H9 (cell line): ENCODE measurements around the gene F2R. TPM values are rescaled to one million over a fixed set of nuclear protein-coding genes. Genes with fewer than 3 reads are reported as not detected.

ENCODE experiments used
- DNase-seq: peaks from one replicate; pipeline ENCODE4 v3.0.0-alpha.2; 2017
- H2AFZ ChIP-seq: one replicate; pipeline ENCODE4 v1.6.1; 2013; ENCODE audit warnings: mild to moderate bottlenecking, low read length, control low read depth, moderate library complexity
- H2AK5ac ChIP-seq: 2 replicates; pipeline ENCODE4 v1.6.1; 2013; ENCODE audit warnings: low read length, control low read depth, mixed read lengths; ENCODE audit not compliant: insufficient read length
- H2BK120ac ChIP-seq: one replicate; pipeline ENCODE4 v1.6.1; 2013; ENCODE audit warnings: low read depth, mild to moderate bottlenecking, low read length, control low read depth, inconsistent platforms; ENCODE audit not compliant: poor library complexity, severe bottlenecking
- H2BK12ac ChIP-seq: 2 replicates; pipeline ENCODE4 v1.6.1; 2013; ENCODE audit warnings: low read length, control low read depth, mixed read lengths, low read depth; ENCODE audit not compliant: insufficient read length
- H2BK15ac ChIP-seq: 2 replicates; pipeline ENCODE4 v1.6.1; 2013; ENCODE audit warnings: low read depth, low read length, control low read depth
- H2BK20ac ChIP-seq: one replicate; pipeline ENCODE4 v1.6.1; 2013; ENCODE audit warnings: low read depth, mild to moderate bottlenecking, low read length, control low read depth, inconsistent platforms; ENCODE audit not compliant: poor library complexity, severe bottlenecking
- H2BK5ac ChIP-seq: 2 replicates; pipeline ENCODE4 v1.6.1; 2013; ENCODE audit warnings: low read length, control low read depth, mixed read lengths; ENCODE audit not compliant: insufficient read length
- H3K14ac ChIP-seq: 2 replicates; pipeline ENCODE4 v1.6.1; 2013; ENCODE audit warnings: low read length, control low read depth; ENCODE audit not compliant: insufficient read depth
- H3K18ac ChIP-seq: 2 replicates; pipeline ENCODE4 v1.6.1; 2013; ENCODE audit warnings: low read depth, mild to moderate bottlenecking, mixed read lengths, low read length, control low read depth; ENCODE audit not compliant: insufficient read length
- H3K23ac ChIP-seq: 2 replicates; pipeline ENCODE4 v1.6.1; 2013; ENCODE audit warnings: low read length, control low read depth, mixed read lengths, low read depth; ENCODE audit not compliant: insufficient read length
- H3K23me2 ChIP-seq: 2 replicates; pipeline ENCODE4 v1.6.1; 2013; ENCODE audit warnings: low read depth, mild to moderate bottlenecking, mixed read lengths, low read length, control low read depth; ENCODE audit not compliant: insufficient read length, poor library complexity, severe bottlenecking
- H3K27ac ChIP-seq: 2 replicates; pipeline ENCODE4 v1.5.1; 2013; ENCODE audit warnings: low read length, control low read depth, mixed read lengths, low read depth; ENCODE audit not compliant: insufficient read length
- H3K27me3 ChIP-seq: 2 replicates; pipeline ENCODE4 v1.6.1; 2013; ENCODE audit warnings: low read length, control low read depth, inconsistent platforms; ENCODE audit not compliant: insufficient read depth
- H3K4ac ChIP-seq: 2 replicates; pipeline ENCODE4 v1.6.1; 2013; ENCODE audit warnings: low read depth, mild to moderate bottlenecking, control low read depth, inconsistent platforms, low read length, moderate library complexity
- H3K4me1 ChIP-seq: 2 replicates; pipeline ENCODE4 v1.6.1; 2013; ENCODE audit warnings: low read length, control low read depth, inconsistent platforms; ENCODE audit not compliant: insufficient read depth
- H3K4me2 ChIP-seq: 2 replicates; pipeline ENCODE4 v1.6.1; 2013; ENCODE audit warnings: low read length, control low read depth, mixed read lengths; ENCODE audit not compliant: insufficient read length, insufficient read depth
- H3K56ac ChIP-seq: 2 replicates; pipeline ENCODE4 v1.6.1; 2013; ENCODE audit warnings: low read depth, mild to moderate bottlenecking, mixed read lengths, low read length, control low read depth; ENCODE audit not compliant: insufficient read length
- H3K79me1 ChIP-seq: 2 replicates; pipeline ENCODE4 v1.6.1; 2013; ENCODE audit warnings: low read depth, mild to moderate bottlenecking, moderate library complexity, low read length, control low read depth, inconsistent platforms; ENCODE audit not compliant: insufficient read depth, poor library complexity, severe bottlenecking
- H3K79me2 ChIP-seq: 2 replicates; pipeline ENCODE4 v1.6.1; 2013; ENCODE audit warnings: low read length, control low read depth, inconsistent platforms; ENCODE audit not compliant: insufficient read depth
- H3K9ac ChIP-seq: 2 replicates; pipeline ENCODE4 v1.6.1; 2013; ENCODE audit warnings: low read length, control low read depth, mixed read lengths; ENCODE audit not compliant: insufficient read length; ENCODE audit errors: extremely low read depth
- H3K9me3 ChIP-seq: one replicate; pipeline ENCODE4 v1.6.1; 2013; ENCODE audit warnings: low read depth, low read length, inconsistent platforms; ENCODE audit not compliant: control insufficient read depth
- H3T11ph ChIP-seq: one replicate; pipeline ENCODE4 v1.6.1; 2013; ENCODE audit warnings: mild to moderate bottlenecking, low read length, control low read depth, inconsistent platforms
- H4K20me1 ChIP-seq: one replicate; pipeline ENCODE4 v1.6.1; 2013; ENCODE audit not compliant: control insufficient read depth, insufficient read length, insufficient read depth
- H4K5ac ChIP-seq: 2 replicates; pipeline ENCODE4 v1.6.1; 2013; ENCODE audit warnings: low read depth, mild to moderate bottlenecking, mixed read lengths, low read length, control low read depth; ENCODE audit not compliant: insufficient read length
- H4K8ac ChIP-seq: replicated peaks from 2 replicates; pipeline ENCODE4 v1.6.1; 2013; ENCODE audit warnings: low read length, control low read depth, mixed read lengths, low read depth; ENCODE audit not compliant: insufficient read length
- H4K91ac ChIP-seq: 2 replicates; pipeline ENCODE4 v1.6.1; 2013; ENCODE audit warnings: low read depth, mild to moderate bottlenecking, moderate library complexity, mixed read lengths, low read length, control low read depth; ENCODE audit not compliant: insufficient read length
- H3K27ac Mint-ChIP-seq, 3 experiments: 2 replicates in 2 of 3; 3 replicates in 1 of 3; pipeline ENCODE4 v1.8.0; 2020 to 2021; ENCODE audit warnings: mixed read lengths in 3 of 3, mild to moderate bottlenecking in 1 of 3, moderate library complexity in 1 of 3
- H3K27me3 Mint-ChIP-seq: 2 replicates; pipeline ENCODE4 v1.8.0; 2021; ENCODE audit warnings: low read depth, mild to moderate bottlenecking, moderate library complexity, mixed read lengths
- H3K36me3 Mint-ChIP-seq, 3 experiments: 2 replicates in 2 of 3; 3 replicates in 1 of 3; pipeline ENCODE4 v1.8.0; 2020 to 2021; ENCODE audit warnings: low read depth in 3 of 3, mixed read lengths in 3 of 3; ENCODE audit not compliant: insufficient read depth in 1 of 3
- H3K4me1 Mint-ChIP-seq, 2 experiments: 2 replicates each; pipeline ENCODE4 v1.8.0; 2020; ENCODE audit warnings: mixed read lengths in 2 of 2
- H3K4me3 Mint-ChIP-seq, 2 experiments: 2 replicates in 1 of 2; 3 replicates in 1 of 2; pipeline ENCODE4 v1.8.0; 2020 to 2021; ENCODE audit warnings: mild to moderate bottlenecking in 2 of 2, mixed read lengths in 2 of 2, moderate library complexity in 1 of 2
- H3K9me3 Mint-ChIP-seq, 2 experiments: 2 replicates in 1 of 2; 3 replicates in 1 of 2; pipeline ENCODE4 v1.8.0; 2020; ENCODE audit warnings: mild to moderate bottlenecking in 2 of 2, mixed read lengths in 2 of 2, moderate library complexity in 1 of 2
- CTCF ChIP-seq: fragments of 200-600 bp; sonication (generic); conservative IDR thresholded peaks from 3 replicates; pipeline ENCODE4 v1.8.0; 2021; ENCODE audit warnings: antibody characterized with exemption, mild to moderate bottlenecking
- WGBS: extraction: QIAGEN DNeasy Blood & Tissue Kit; methylation state at CpG from one replicate; pipeline ENCODE4 v1.1.7; 2013; ENCODE audit warnings: missing lambda C conversion rate, low lambda C conversion rate, mixed read lengths; ENCODE audit not compliant: insufficient read length; ENCODE audit errors: extremely low coverage; 5-methylcytosine and 5-hydroxymethylcytosine counted together
- total RNA-seq: library from RNA; stranded (reverse); gene quantifications from 2 replicates; pipeline ENCODE4 v1.2.1, GENCODE V29; 2021

Gene F2R
- total RNA-seq, 1 experiment from 2014 or later = 14.8 TPM

- Mint-ChIP-seq H3K4me1 (no peaks in the 10 kb centered on the region), H3K4me3 (no peak overlapping the region), H3K36me3 (peaks cover 0 to 12% (median 0%) of the 10 kb centered on the region in 3 experiments; a peak in 3 of 7 replicates), H3K27ac (no peak overlapping the region), H3K9me3 (no peaks in the 10 kb centered on the region), H3K27me3 (no peaks in the 10 kb centered on the region)
- Histone ChIP-seq H3K18ac (no peak overlapping the region), H3K23me2 (no peaks in the 10 kb centered on the region), H4K8ac (no peak overlapping the region), H3K27me3 (no peaks in the 10 kb centered on the region), H3K79me1 (no peaks in the 10 kb centered on the region), H3K14ac (no peak overlapping the region), H3K9me3 (no peaks in the 10 kb centered on the region), H2BK12ac (no peak overlapping the region), H3K56ac (no peak overlapping the region), H3T11ph (no peak overlapping the region), H4K91ac (no peak overlapping the region), H3K9ac (no peak overlapping the region), H2BK5ac (no peak overlapping the region), H3K4me2 (no peak overlapping the region), H4K20me1 (no peaks in the 10 kb centered on the region), H4K5ac (no peak overlapping the region), H3K4me1 (no peaks in the 10 kb centered on the region), H2BK120ac (no peak overlapping the region), H3K23ac (no peak overlapping the region), H3K4ac (no peak overlapping the region), H2AK5ac (no peak overlapping the region), H2BK15ac (no peak overlapping the region), H2BK20ac (no peak overlapping the region), H3K27ac (no peak overlapping the region), H2AFZ (no peak overlapping the region), H3K79me2 (no peaks in the 10 kb centered on the region)
- no peak for DNase-seq
- TF ChIP-seq CTCF = no peak
- WGBS = no CpG with 5 or more reads among the region's 3 CpGs
Measured at GRCh38 chr5:76689321-76690036, 26.4 kb upstream of the F2R start.
